Liver (tissue), 9 donors: ENCODE data around the gene RAD23A. TPM values are rescaled to one million over a fixed set of nuclear protein-coding genes. Genes with fewer than 3 reads are reported as not detected.

Source experiments
- DNase-seq: peaks from one replicate; pipeline ENCODE4 v3.0.0-alpha.2; 2017; ENCODE audit warnings: low spot score
- H3K27ac ChIP-seq, 2 donors: one replicate each; pipeline ENCODE4 v1.7.0; 2013; ENCODE audit warnings: inconsistent platforms in 2 of 2, low read length in 2 of 2, control low read depth in 1 of 2, low read depth in 1 of 2, mild to moderate bottlenecking in 1 of 2
- H3K27me3 ChIP-seq, 4 donors: one replicate each; pipeline versions ENCODE4 v1.6.1 to v1.7.0; 2013; ENCODE audit warnings: low read length in 3 of 4, inconsistent platforms in 1 of 4, mild to moderate bottlenecking in 1 of 4, moderate library complexity in 1 of 4; ENCODE audit not compliant: control insufficient read depth in 4 of 4, insufficient read depth in 4 of 4
- H3K36me3 ChIP-seq, 4 donors: one replicate each; pipeline versions ENCODE4 v1.6.1 to v1.7.0; 2013; ENCODE audit warnings: low read length in 3 of 4, mild to moderate bottlenecking in 3 of 4, low read depth in 1 of 4, moderate library complexity in 1 of 4; ENCODE audit not compliant: control insufficient read depth in 4 of 4, insufficient read depth in 3 of 4
- H3K4me1 ChIP-seq, 4 donors: one replicate each; pipeline versions ENCODE4 v1.6.1 to v1.7.0; 2013; ENCODE audit warnings: low read length in 3 of 4, mild to moderate bottlenecking in 3 of 4, moderate library complexity in 1 of 4; ENCODE audit not compliant: control insufficient read depth in 4 of 4, insufficient read depth in 4 of 4
- H3K4me3 ChIP-seq, 3 donors: one replicate each; pipeline versions ENCODE4 v1.6.1 to v1.7.0; 2013; ENCODE audit warnings: low read length in 3 of 3, control low read depth in 1 of 3, low read depth in 1 of 3, mild to moderate bottlenecking in 1 of 3
- H3K9ac ChIP-seq, 2 donors: one replicate each; pipeline ENCODE4 v1.7.0; 2013; ENCODE audit warnings: low read length in 2 of 2, mild to moderate bottlenecking in 2 of 2, moderate library complexity in 2 of 2, control low read depth in 1 of 2, low read depth in 1 of 2
- H3K9me3 ChIP-seq, 4 donors: one replicate each; pipeline versions ENCODE4 v1.6.1 to v1.7.0; 2013; ENCODE audit warnings: low read length in 3 of 4; ENCODE audit not compliant: control insufficient read depth in 4 of 4
- EGR1 ChIP-seq, 2 donors: IDR thresholded peaks; 2 replicates each; pipeline ENCODE4 v1.6.1; 2016 to 2018; ENCODE audit warnings: antibody characterized with exemption in 2 of 2, low read depth in 2 of 2
- FOXA1 ChIP-seq: IDR thresholded peaks from 2 replicates; pipeline ENCODE4 v1.6.1; 2016; ENCODE audit warnings: antibody characterized with exemption
- FOXA2 ChIP-seq: IDR thresholded peaks from 2 replicates; pipeline ENCODE4 v1.6.1; 2016; ENCODE audit warnings: antibody characterized with exemption
- GABPA ChIP-seq, 2 donors: IDR thresholded peaks in 1 of 2; conservative IDR thresholded peaks in 1 of 2; 2 replicates each; pipeline ENCODE4 v1.6.1; 2016; ENCODE audit warnings: antibody characterized with exemption in 2 of 2, mild to moderate bottlenecking in 1 of 2, moderate library complexity in 1 of 2
- HNF4A ChIP-seq, 2 donors: conservative IDR thresholded peaks; 2 replicates each; pipeline ENCODE4 v1.6.1; 2016; ENCODE audit warnings: antibody characterized with exemption in 2 of 2, mild to moderate bottlenecking in 2 of 2
- HNF4G ChIP-seq: IDR thresholded peaks from 2 replicates; pipeline ENCODE4 v1.6.1; 2016; ENCODE audit warnings: antibody characterized with exemption
- NR2F2 ChIP-seq: IDR thresholded peaks from 2 replicates; pipeline ENCODE4 v1.6.1; 2016; ENCODE audit warnings: antibody characterized with exemption
- RAD21 ChIP-seq, 2 donors: IDR thresholded peaks; 2 replicates each; pipeline ENCODE4 v1.6.1; 2016; ENCODE audit warnings: antibody characterized with exemption in 2 of 2, mild to moderate bottlenecking in 2 of 2
- RXRA ChIP-seq, 2 donors: IDR thresholded peaks; 2 replicates each; pipeline ENCODE4 v1.6.1; 2017 to 2018; ENCODE audit warnings: antibody characterized with exemption in 2 of 2, mild to moderate bottlenecking in 1 of 2
- TAF1 ChIP-seq: conservative IDR thresholded peaks from 2 replicates; pipeline ENCODE4 v1.6.1; 2016; ENCODE audit warnings: antibody characterized with exemption, mild to moderate bottlenecking
- YY1 ChIP-seq: IDR thresholded peaks from 2 replicates; pipeline ENCODE4 v1.6.1; 2016; ENCODE audit warnings: antibody characterized with exemption, mild to moderate bottlenecking
- WGBS: extraction: QIAGEN DNeasy Blood & Tissue Kit; methylation state at CpG from one replicate; pipeline ENCODE4 v1.1.7; 2013; 5-methylcytosine and 5-hydroxymethylcytosine counted together
- polyA plus RNA-seq, 2 donors: library from polyadenylated mRNA; stranded (reverse) in 1 of 2; unstranded in 1 of 2; fragments of 200-250 nt in 1 of 2; fragments of >200 nt in 1 of 2; fragmentation: Nextera tagmentation in 1 of 2; extraction: Ambion mirVana in 1 of 2; gene quantifications; one replicate each; pipeline versions ENCODE4 v1.2.1 to v1.2.3, GENCODE V29; 2013 to 2015
- total RNA-seq, 2 donors: library from RNA; depleted of rRNA; stranded (reverse); fragments of >200 nt; gene quantifications; one replicate each; pipeline ENCODE4 v1.2.3, GENCODE V29; 2014
- TF ChIP-seq, protein P1 (sequence below): IDR thresholded peaks from 2 replicates; pipeline ENCODE4 v1.6.1; 2016; ENCODE audit warnings: antibody characterized with exemption
- TF ChIP-seq, protein P2 (sequence below): fragments of 150-350 bp; IDR thresholded peaks from 2 replicates; pipeline ENCODE4 v1.5.1; 2017; ENCODE audit warnings: improper control_type of control experiment, low read depth, low read length; ENCODE audit not compliant: missing input control
- TF ChIP-seq, protein P3 (sequence below): IDR thresholded peaks from 2 replicates; pipeline ENCODE4 v1.6.1; 2016; ENCODE audit warnings: antibody characterized with exemption, mild to moderate bottlenecking
- TF ChIP-seq, protein P4 (sequence below): IDR thresholded peaks from 2 replicates; pipeline ENCODE4 v1.6.1; 2016; ENCODE audit warnings: antibody characterized with exemption
- donor health status: healthy.
- donor health status: healthy.
- donor health status: healthy.
- donor health status: healthy.
- donor health status: healthy.

RAD23A gene
- total and polyA plus RNA-seq, 4 donors = 42.9 to 112 (median 66.8) TPM

DNA sequence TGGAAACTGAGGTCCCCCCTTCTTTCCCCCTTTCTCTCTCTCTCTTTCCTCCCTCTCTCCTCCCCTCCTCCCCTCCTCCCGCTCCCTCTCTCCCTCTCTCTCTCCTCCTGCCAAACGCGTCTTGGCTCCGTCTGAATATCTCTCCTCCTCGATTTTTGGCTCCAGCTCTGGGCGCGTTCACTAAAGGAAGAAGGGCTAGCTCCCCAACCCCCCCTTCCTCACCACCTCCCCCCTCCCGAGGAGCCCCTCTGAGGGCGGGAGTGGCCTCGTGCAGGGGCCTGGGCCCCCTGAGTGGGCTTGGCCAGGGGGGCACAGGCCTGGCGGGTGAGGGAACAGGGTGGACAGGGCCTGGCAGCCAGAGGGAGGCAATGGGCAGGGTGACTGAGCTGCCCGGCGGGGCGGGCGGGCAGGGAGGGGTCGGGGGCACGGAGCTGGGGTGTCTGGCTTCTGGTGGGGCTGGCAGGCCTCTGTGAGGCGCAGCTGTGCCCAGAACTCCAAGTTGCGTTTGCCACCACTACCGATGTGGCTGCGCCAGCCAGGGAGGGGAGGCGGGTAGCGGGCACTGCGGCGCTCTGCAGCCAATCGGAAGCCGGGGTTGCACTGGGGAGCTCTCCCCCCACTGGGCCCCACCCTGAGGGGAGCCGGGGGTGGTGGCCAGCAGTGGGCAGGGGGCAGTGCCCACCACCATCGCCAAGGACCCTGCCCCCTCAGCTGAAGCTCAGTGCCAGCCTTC, 56.7 kb downstream of the RAD23A start:
- H3K4me3 ChIP-seq = peak overlapping the region in 1 of 3 donors; percentile 33
- no peaks in the 10 kb centered on the region for H3K27me3 ChIP-seq
- TF ChIP-seq EGR1 (IDR thresholded peaks at IDR 0.05; ENCODE audit: low read depth in 2 of 2) = no peak
- no peak for TF ChIP-seq RXRA (IDR thresholded peaks at IDR 0.05)
- TF ChIP-seq, protein P1, sequence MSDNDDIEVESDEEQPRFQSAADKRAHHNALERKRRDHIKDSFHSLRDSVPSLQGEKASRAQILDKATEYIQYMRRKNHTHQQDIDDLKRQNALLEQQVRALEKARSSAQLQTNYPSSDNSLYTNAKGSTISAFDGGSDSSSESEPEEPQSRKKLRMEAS = no peak
- TF ChIP-seq RAD21 (IDR thresholded peaks at IDR 0.05) = no peak
- no peak for TF ChIP-seq TAF1
- TF ChIP-seq NR2F2 = no peak
- H3K4me1 ChIP-seq = peaks cover 14 to 49% (median 26%) of the 10 kb centered on the region in 4 donors
- peaks cover 0 to 3% (median 0%) of the 10 kb centered on the region in 4 donors for H3K36me3 ChIP-seq
- WGBS = 46% methylated on average over 29 of the region's 29 CpGs
- H3K9me3 ChIP-seq = no peaks in the 10 kb centered on the region
- no peak for DNase-seq
- H3K27ac ChIP-seq = peak overlapping the region; percentile 50 to 63
- no peak overlapping the region for H3K9ac ChIP-seq

DNA sequence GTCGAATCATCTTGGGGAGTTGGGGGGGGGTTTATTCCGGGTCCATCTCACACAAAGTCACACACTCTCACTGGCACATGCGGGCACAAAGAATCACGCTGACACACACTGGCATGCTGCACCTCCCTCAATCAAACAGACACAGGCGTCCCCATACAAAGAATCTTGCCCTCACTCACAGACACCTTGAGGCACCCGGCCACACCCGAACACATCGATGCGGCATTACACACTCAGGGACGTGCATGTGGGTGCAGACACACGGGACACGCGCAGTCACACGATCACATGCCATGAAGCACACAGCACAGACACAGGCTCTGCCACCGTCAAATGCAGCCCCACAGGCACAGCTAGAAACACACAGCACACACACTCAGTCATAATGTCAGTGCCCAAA, 57.4 kb downstream of the RAD23A start:
- 86% methylated on average over 15 of the region's 15 CpGs for WGBS
- TF ChIP-seq HNF4G (no peak), FOXA1 (no peak), EGR1 (IDR thresholded peaks at IDR 0.05; ENCODE audit: low read depth in 2 of 2) (no peak), TAF1 (no peak), NR2F2 (no peak), YY1 (no peak), RAD21 (IDR thresholded peaks at IDR 0.05) (no peak), HNF4A (conservative IDR thresholded peaks at IDR 0.05) (no peak), FOXA2 (no peak), GABPA (IDR thresholded peaks at IDR 0.05 in 1 of 2, conservative IDR thresholded peaks at IDR 0.05 in 1 of 2) (no peak)
- TF ChIP-seq, protein P1 = no peak
- TF ChIP-seq, protein P2, sequence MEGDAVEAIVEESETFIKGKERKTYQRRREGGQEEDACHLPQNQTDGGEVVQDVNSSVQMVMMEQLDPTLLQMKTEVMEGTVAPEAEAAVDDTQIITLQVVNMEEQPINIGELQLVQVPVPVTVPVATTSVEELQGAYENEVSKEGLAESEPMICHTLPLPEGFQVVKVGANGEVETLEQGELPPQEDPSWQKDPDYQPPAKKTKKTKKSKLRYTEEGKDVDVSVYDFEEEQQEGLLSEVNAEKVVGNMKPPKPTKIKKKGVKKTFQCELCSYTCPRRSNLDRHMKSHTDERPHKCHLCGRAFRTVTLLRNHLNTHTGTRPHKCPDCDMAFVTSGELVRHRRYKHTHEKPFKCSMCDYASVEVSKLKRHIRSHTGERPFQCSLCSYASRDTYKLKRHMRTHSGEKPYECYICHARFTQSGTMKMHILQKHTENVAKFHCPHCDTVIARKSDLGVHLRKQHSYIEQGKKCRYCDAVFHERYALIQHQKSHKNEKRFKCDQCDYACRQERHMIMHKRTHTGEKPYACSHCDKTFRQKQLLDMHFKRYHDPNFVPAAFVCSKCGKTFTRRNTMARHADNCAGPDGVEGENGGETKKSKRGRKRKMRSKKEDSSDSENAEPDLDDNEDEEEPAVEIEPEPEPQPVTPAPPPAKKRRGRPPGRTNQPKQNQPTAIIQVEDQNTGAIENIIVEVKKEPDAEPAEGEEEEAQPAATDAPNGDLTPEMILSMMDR = no peak
- TF ChIP-seq, protein P3, sequence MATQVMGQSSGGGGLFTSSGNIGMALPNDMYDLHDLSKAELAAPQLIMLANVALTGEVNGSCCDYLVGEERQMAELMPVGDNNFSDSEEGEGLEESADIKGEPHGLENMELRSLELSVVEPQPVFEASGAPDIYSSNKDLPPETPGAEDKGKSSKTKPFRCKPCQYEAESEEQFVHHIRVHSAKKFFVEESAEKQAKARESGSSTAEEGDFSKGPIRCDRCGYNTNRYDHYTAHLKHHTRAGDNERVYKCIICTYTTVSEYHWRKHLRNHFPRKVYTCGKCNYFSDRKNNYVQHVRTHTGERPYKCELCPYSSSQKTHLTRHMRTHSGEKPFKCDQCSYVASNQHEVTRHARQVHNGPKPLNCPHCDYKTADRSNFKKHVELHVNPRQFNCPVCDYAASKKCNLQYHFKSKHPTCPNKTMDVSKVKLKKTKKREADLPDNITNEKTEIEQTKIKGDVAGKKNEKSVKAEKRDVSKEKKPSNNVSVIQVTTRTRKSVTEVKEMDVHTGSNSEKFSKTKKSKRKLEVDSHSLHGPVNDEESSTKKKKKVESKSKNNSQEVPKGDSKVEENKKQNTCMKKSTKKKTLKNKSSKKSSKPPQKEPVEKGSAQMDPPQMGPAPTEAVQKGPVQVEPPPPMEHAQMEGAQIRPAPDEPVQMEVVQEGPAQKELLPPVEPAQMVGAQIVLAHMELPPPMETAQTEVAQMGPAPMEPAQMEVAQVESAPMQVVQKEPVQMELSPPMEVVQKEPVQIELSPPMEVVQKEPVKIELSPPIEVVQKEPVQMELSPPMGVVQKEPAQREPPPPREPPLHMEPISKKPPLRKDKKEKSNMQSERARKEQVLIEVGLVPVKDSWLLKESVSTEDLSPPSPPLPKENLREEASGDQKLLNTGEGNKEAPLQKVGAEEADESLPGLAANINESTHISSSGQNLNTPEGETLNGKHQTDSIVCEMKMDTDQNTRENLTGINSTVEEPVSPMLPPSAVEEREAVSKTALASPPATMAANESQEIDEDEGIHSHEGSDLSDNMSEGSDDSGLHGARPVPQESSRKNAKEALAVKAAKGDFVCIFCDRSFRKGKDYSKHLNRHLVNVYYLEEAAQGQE = no peak
- TF ChIP-seq, protein P4, sequence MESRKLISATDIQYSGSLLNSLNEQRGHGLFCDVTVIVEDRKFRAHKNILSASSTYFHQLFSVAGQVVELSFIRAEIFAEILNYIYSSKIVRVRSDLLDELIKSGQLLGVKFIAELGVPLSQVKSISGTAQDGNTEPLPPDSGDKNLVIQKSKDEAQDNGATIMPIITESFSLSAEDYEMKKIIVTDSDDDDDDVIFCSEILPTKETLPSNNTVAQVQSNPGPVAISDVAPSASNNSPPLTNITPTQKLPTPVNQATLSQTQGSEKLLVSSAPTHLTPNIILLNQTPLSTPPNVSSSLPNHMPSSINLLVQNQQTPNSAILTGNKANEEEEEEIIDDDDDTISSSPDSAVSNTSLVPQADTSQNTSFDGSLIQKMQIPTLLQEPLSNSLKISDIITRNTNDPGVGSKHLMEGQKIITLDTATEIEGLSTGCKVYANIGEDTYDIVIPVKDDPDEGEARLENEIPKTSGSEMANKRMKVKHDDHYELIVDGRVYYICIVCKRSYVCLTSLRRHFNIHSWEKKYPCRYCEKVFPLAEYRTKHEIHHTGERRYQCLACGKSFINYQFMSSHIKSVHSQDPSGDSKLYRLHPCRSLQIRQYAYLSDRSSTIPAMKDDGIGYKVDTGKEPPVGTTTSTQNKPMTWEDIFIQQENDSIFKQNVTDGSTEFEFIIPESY = no peak
- peaks cover 0 to 3% (median 0%) of the 10 kb centered on the region in 4 donors for H3K36me3 ChIP-seq
- no peaks in the 10 kb centered on the region for H3K9me3 ChIP-seq
- H3K4me3 ChIP-seq = no peak overlapping the region
- peaks cover 19 to 49% (median 30%) of the 10 kb centered on the region in 4 donors for H3K4me1 ChIP-seq
- H3K27me3 ChIP-seq = no peaks in the 10 kb centered on the region
- H3K9ac ChIP-seq = no peak overlapping the region
- no peak for DNase-seq
- H3K27ac ChIP-seq = no peak overlapping the region
